GM10266 (cell line): Measurements from ENCODE around the gene CPEB2.

Experiments
- DNase-seq: peaks from one replicate; pipeline ENCODE4 v3.0.0; 2012; ENCODE audit errors: extremely low spot score
- TF ChIP-seq, protein P1 (sequence below): IDR thresholded peaks from 2 replicates; pipeline ENCODE4 v1.5.1; 2012; ENCODE audit warnings: mild to moderate bottlenecking, low read depth; ENCODE audit not compliant: control insufficient read depth, insufficient read depth; ENCODE audit errors: missing control alignments

Gene CPEB2

DNA sequence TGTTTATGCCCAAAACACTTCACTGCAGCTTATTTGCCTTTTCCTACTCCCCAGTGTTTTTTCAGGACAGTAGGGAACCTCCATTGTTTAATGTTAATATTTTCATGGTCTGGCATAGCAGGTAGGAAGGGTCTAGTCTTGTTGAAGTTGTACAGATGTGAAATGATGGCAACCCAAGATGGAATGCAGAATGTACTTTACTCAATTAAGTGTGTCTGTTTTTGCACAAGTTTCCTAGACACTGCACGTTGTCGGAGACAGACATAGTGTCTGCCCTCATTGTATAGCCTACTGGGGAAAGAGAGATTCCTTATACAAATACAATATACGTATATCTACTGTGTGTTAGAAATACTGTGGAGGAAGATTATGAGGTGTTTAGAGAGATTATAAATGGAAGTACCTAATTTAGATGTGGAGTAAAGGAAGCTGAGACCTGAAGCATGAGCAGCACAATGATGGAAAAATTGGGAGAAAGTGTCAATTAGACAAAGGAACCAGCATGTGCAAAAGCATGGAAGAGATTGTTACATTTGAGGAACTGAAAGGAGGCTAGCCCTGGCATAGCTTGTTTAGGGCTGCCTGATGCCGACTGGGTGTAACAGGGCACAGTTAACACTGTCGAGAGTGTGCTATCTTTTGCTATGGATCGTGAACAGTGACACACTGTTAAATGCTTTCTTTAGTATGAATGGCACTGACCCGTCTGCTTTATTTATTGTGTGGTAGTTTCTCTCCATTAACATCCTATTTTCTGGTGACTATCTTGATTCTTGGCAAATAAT is 18.4 kb downstream of the CPEB2 start:
- TF ChIP-seq, protein P1, sequence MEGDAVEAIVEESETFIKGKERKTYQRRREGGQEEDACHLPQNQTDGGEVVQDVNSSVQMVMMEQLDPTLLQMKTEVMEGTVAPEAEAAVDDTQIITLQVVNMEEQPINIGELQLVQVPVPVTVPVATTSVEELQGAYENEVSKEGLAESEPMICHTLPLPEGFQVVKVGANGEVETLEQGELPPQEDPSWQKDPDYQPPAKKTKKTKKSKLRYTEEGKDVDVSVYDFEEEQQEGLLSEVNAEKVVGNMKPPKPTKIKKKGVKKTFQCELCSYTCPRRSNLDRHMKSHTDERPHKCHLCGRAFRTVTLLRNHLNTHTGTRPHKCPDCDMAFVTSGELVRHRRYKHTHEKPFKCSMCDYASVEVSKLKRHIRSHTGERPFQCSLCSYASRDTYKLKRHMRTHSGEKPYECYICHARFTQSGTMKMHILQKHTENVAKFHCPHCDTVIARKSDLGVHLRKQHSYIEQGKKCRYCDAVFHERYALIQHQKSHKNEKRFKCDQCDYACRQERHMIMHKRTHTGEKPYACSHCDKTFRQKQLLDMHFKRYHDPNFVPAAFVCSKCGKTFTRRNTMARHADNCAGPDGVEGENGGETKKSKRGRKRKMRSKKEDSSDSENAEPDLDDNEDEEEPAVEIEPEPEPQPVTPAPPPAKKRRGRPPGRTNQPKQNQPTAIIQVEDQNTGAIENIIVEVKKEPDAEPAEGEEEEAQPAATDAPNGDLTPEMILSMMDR = no peak
- DNase-seq = no peak

DNA sequence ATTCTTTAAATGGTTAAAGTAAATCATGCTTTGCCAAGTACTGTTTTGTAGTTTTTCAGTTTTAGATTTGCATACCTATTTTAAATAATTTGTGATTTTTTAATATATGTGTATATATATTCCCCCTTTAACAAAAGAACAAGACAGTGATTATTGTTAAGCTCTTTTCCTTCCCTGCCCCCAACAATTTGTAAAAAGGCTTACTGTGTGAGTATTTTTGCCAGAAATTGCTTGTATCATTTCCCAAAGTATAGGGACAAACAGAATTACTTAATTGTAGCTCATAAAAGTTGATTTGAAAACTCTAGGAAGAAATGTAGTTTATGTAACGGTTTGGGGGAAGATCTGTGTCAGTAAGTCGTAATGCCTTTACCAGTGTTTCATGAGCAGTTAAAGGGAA is 19.0 kb downstream of the CPEB2 start:
- TF ChIP-seq, protein P1 = no peak
- no peak for DNase-seq

DNA sequence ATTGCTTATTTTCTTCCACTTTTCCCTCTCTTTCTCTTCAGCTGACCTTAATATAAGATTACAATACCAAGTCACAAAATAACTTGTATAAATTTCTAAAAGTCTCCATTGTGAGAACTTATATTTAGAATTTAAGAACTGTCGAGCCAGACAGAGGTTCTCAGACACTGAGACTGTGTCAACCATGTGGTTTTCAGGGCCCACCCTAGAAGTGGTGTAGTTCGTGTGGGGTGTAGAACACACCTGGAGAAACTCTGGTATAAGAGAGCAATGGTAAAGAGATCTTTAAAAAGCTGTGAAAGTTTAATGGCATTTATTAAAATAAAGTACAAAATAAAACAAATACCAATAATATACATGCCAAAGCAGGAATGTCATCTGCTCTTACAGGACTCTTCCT is 19.7 kb downstream of the CPEB2 start:
- TF ChIP-seq, protein P1 = no peak
- no peak for DNase-seq

DNA sequence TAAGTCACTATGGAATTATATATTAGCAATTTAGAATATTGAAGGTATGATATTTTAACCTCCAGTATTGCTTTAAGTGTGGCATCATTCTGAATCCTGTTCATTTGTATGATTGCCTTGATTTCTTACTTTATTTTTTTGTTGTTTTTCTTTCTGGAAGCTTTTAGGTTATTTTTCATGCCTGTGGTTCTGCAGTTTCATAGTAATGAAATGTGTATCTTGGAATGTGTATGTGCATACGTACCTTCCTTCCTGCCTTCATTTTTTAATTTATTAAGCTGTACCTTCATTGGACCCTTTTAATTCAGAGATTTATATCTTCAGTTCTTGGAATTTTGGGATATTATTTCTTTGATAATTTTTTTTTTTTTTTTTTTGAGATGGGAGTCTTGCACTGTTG is 22.1 kb downstream of the CPEB2 start:
- TF ChIP-seq, protein P1 = no peak
- DNase-seq = no peak

DNA sequence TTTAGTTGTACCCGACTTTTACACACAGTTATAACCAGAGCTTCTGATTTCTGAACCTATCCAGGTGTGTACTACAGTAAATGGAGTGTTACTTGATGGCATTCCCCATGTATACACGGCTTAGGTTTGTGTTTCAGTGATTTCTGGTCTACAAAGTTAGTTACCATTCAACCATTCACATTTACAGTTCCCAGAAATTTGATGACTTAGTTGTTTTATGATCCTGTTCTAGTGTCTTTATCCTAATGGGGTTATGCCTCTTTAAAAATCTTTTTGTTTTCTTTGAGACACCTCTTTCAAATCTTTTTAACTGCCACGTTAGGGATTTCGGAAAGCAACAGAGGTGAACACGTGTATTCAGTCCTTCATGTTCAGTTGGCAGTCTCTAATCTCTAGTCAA is 23.4 kb downstream of the CPEB2 start:
- TF ChIP-seq, protein P1 = no peak
- DNase-seq = no peak

DNA sequence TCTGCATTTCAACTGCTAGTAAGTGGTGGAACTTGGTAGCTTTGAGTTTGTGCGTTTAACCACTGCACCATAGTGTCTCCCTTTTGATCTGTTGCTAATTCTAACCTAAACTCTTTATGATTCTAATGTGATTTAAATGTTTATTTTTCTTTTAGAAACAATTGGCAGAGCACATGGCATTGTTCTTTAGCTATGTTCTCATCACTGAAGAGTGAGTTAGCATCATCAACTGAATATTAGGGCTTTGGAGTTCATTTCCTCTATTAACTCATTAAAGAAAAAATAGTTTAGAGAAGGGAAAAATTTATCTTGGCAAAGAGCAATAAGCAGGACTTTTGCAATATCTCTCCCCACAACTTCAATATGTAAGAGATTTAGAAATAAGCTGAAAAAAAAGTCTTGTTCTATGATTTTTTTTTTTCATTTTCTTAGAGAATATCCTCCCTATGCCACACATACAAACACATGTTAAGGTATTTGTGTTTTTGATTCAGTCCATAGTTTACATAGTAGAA is 25.7 kb downstream of the CPEB2 start:
- no peak for DNase-seq
- TF ChIP-seq, protein P1 = no peak

DNA sequence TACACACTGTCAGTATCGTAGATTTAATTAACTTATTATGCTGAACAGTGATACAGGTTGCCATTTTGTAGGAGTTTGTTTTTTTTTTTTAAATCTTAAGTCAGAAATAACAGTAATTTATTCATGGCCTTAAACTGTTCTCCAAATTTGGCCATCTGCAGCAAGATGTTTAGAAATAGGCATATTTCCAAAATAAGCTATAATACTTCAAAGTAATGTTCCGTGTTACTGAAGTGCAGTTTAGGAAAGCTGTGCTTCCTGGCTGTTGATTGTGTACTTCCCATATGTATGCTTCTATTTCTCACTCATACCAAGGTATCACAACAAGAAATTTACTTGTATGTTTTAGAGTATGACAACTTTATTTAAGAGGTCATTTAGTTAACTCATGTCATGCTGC is 28.9 kb downstream of the CPEB2 start:
- no peak for DNase-seq
- TF ChIP-seq, protein P1 = no peak
